Astrocyte (in vitro differentiated cells and primary cell): ENCODE results near the gene COL23A1.

Experiments
- CTCF ChIP-seq: IDR thresholded peaks from 2 replicates; pipeline ENCODE4 v1.5.1; 2011; ENCODE audit warnings: low read depth, mild to moderate bottlenecking, inconsistent platforms, low read length, moderate library complexity; ENCODE audit not compliant: insufficient read depth
- EZH2 ChIP-seq: IDR thresholded peaks from 2 replicates; pipeline ENCODE4 v1.6.1; 2012; ENCODE audit warnings: mild to moderate bottlenecking, low read length, inconsistent platforms; ENCODE audit not compliant: insufficient read depth

DNA sequence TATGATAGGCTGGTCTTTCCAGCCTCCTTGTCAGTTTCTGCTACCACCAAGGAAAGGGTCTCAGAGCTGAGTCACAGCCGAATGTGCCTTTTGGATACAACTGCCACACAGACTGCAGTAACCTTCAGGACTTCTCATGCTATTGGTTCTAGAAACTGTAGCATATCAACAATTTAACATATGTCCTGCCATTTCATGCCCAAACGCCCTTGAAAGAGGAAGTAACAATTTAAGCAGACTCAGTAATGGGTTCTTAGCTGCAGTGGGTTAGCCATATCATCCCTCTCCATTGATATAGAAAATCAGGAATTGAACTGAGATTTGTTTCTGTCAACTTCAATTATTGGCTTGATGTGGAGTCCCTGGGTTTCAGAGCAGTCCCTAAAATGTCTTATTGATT, 40.8 kb upstream of the COL23A1 start:
- TF ChIP-seq CTCF, result no peak
- no peak for TF ChIP-seq EZH2
